ENCODE measurements around the gene ATG7. TPM values are rescaled to one million over a fixed set of nuclear protein-coding genes. Genes with fewer than 3 reads are reported as not detected.

Gene ATG7
- total RNA-seq, 5 donors from 2014 or later (not counting 1 experiment from before 2014, with no cell fraction given), result 29.0 to 39.3 (median 37.4) TPM

- no peaks in the 10 kb centered on the region for H3K27me3 ChIP-seq (replicated peaks in 1 of 2; ENCODE audit: control insufficient read depth in 2 of 2, extremely low read depth in 1 of 2, insufficient read depth in 2 of 2, low read length in 1 of 2)
- Mint-ChIP-seq H3K27me3 (no peaks in the 10 kb centered on the region), H3K27ac (no peak overlapping the region), H3K9me3 (no peaks in the 10 kb centered on the region), H3K4me3 (no peak overlapping the region), H3K4me1 (peaks cover 26 to 36% (median 32%) of the 10 kb centered on the region in 3 donors), H3K36me3 (peaks cover 28% of the 10 kb centered on the region)
- CTCF ChIA-PET, result no interaction called here
- H3K27ac ChIP-seq (ENCODE audit: low read length), result no peak overlapping the region
- H3K4me1 ChIP-seq (ENCODE audit: control insufficient read depth in 1 of 2, extremely low read depth in 1 of 2, insufficient read depth in 2 of 2, low read length in 2 of 2), result peaks cover 0 to 6% of the 10 kb centered on the region in 2 experiments
- no peak overlapping the region for H3K4me3 ChIP-seq (ENCODE audit: control insufficient read depth in 1 of 2, extremely low read depth in 1 of 2, low read length in 1 of 2)
- 100% methylated on average over 1 of the region's 2 CpGs for WGBS (ENCODE audit: insufficient coverage)
- ATAC-seq (replicated peaks in 1 of 4), result no peak
- H3K9me3 ChIP-seq, result no peaks in the 10 kb centered on the region
- no peaks in the 10 kb centered on the region for H3K36me3 ChIP-seq (ENCODE audit: control insufficient read depth in 2 of 2, extremely low read depth in 1 of 2, insufficient read depth in 1 of 2, low read length in 1 of 2)
- POLR2A ChIA-PET, result interaction anchor here in 1 of 2 donors (0.6 kb wide), 2 partner anchors 256 to 454 kb away, joined by 3 to 4 read pairs; no protein-coding TSS in a partner anchor
- DNase-seq, result no peak
These were observed 120.6 kb downstream of the ATG7 start for GRCh38 chr3:11392860-11393114.

- Mint-ChIP-seq H3K9me3 (no peaks in the 10 kb centered on the region), H3K4me3 (no peak overlapping the region), H3K27me3 (no peaks in the 10 kb centered on the region), H3K36me3 (peaks cover 28% of the 10 kb centered on the region), H3K4me1 (peaks cover 26 to 36% (median 32%) of the 10 kb centered on the region in 3 donors), H3K27ac (no peak overlapping the region)
- Histone ChIP-seq H3K9me3 (no peaks in the 10 kb centered on the region), H3K4me1 (ENCODE audit: control insufficient read depth in 1 of 2, extremely low read depth in 1 of 2, insufficient read depth in 2 of 2, low read length in 2 of 2) (peaks cover 0 to 6% of the 10 kb centered on the region in 2 experiments), H3K27me3 (replicated peaks in 1 of 2; ENCODE audit: control insufficient read depth in 2 of 2, extremely low read depth in 1 of 2, insufficient read depth in 2 of 2, low read length in 1 of 2) (no peaks in the 10 kb centered on the region), H3K4me3 (ENCODE audit: control insufficient read depth in 1 of 2, extremely low read depth in 1 of 2, low read length in 1 of 2) (no peak overlapping the region), H3K27ac (ENCODE audit: low read length) (no peak overlapping the region), H3K36me3 (ENCODE audit: control insufficient read depth in 2 of 2, extremely low read depth in 1 of 2, insufficient read depth in 1 of 2, low read length in 1 of 2) (no peaks in the 10 kb centered on the region)
- DNase-seq, result no peak
- WGBS (ENCODE audit: insufficient coverage), result 100% methylated on average over 1 of the region's 3 CpGs
- ChIA-PET POLR2A (no interaction called here), CTCF (no interaction called here)
- ATAC-seq (replicated peaks in 1 of 4), result no peak
These were observed 121.2 kb downstream of the ATG7 start for GRCh38 chr3:11393401-11393800.

- 100% methylated on average over 1 of the region's 4 CpGs for WGBS (ENCODE audit: insufficient coverage)
- no peak overlapping the region for H3K4me3 Mint-ChIP-seq
- no peaks in the 10 kb centered on the region for H3K9me3 ChIP-seq
- H3K9me3 Mint-ChIP-seq, result no peaks in the 10 kb centered on the region
- no peaks in the 10 kb centered on the region for H3K27me3 ChIP-seq (replicated peaks in 1 of 2; ENCODE audit: control insufficient read depth in 2 of 2, extremely low read depth in 1 of 2, insufficient read depth in 2 of 2, low read length in 1 of 2)
- ChIA-PET CTCF (no interaction called here), POLR2A (no interaction called here)
- H3K27me3 Mint-ChIP-seq, result no peaks in the 10 kb centered on the region
- no peak overlapping the region for H3K4me3 ChIP-seq (ENCODE audit: control insufficient read depth in 1 of 2, extremely low read depth in 1 of 2, low read length in 1 of 2)
- H3K36me3 Mint-ChIP-seq, result peaks cover 27% of the 10 kb centered on the region
- no peaks in the 10 kb centered on the region for H3K36me3 ChIP-seq (ENCODE audit: control insufficient read depth in 2 of 2, extremely low read depth in 1 of 2, insufficient read depth in 1 of 2, low read length in 1 of 2)
- peaks cover 0 to 6% of the 10 kb centered on the region in 2 experiments for H3K4me1 ChIP-seq (ENCODE audit: control insufficient read depth in 1 of 2, extremely low read depth in 1 of 2, insufficient read depth in 2 of 2, low read length in 2 of 2)
- DNase-seq (no peak), ATAC-seq (replicated peaks in 1 of 4) (no peak)
- no peak overlapping the region for H3K27ac Mint-ChIP-seq
- H3K4me1 Mint-ChIP-seq, result peaks cover 26 to 36% (median 32%) of the 10 kb centered on the region in 3 donors
- H3K27ac ChIP-seq (ENCODE audit: low read length), result no peak overlapping the region
These were observed 122.2 kb downstream of the ATG7 start for GRCh38 chr3:11394392-11394791.

GRCh38 chr3:11400213-11400612, 128.0 kb downstream of the ATG7 start:
- Histone ChIP-seq H3K9me3 (no peaks in the 10 kb centered on the region), H3K4me1 (ENCODE audit: control insufficient read depth in 1 of 2, extremely low read depth in 1 of 2, insufficient read depth in 2 of 2, low read length in 2 of 2) (no peaks in the 10 kb centered on the region), H3K27ac (ENCODE audit: low read length) (no peak overlapping the region), H3K36me3 (ENCODE audit: control insufficient read depth in 2 of 2, extremely low read depth in 1 of 2, insufficient read depth in 1 of 2, low read length in 1 of 2) (no peaks in the 10 kb centered on the region), H3K27me3 (replicated peaks in 1 of 2; ENCODE audit: control insufficient read depth in 2 of 2, extremely low read depth in 1 of 2, insufficient read depth in 2 of 2, low read length in 1 of 2) (no peaks in the 10 kb centered on the region), H3K4me3 (ENCODE audit: control insufficient read depth in 1 of 2, extremely low read depth in 1 of 2, low read length in 1 of 2) (no peak overlapping the region)
- ChIA-PET CTCF (no interaction called here), POLR2A (no interaction called here)
- H3K9me3 Mint-ChIP-seq, result peaks cover 3 to 7% (median 3%) of the 10 kb centered on the region in 3 donors
- no peaks in the 10 kb centered on the region for H3K27me3 Mint-ChIP-seq
- H3K27ac Mint-ChIP-seq, result no peak overlapping the region
- H3K4me3 Mint-ChIP-seq, result no peak overlapping the region
- no peak for DNase-seq
- no peak for ATAC-seq (replicated peaks in 1 of 4)
- H3K36me3 Mint-ChIP-seq, result peaks cover 37% of the 10 kb centered on the region
- H3K4me1 Mint-ChIP-seq, result no peaks in the 10 kb centered on the region
- 100% methylated on average over 1 of the region's 4 CpGs for WGBS (ENCODE audit: insufficient coverage)

- no peak for DNase-seq
- no peak for ATAC-seq (replicated peaks in 1 of 4)
- no peaks in the 10 kb centered on the region for H3K4me1 Mint-ChIP-seq
- no peak overlapping the region for H3K27ac Mint-ChIP-seq
- Histone ChIP-seq H3K4me1 (ENCODE audit: control insufficient read depth in 1 of 2, extremely low read depth in 1 of 2, insufficient read depth in 2 of 2, low read length in 2 of 2) (no peaks in the 10 kb centered on the region), H3K36me3 (ENCODE audit: control insufficient read depth in 2 of 2, extremely low read depth in 1 of 2, insufficient read depth in 1 of 2, low read length in 1 of 2) (peaks cover 0 to 3% of the 10 kb centered on the region in 2 donors), H3K4me3 (ENCODE audit: control insufficient read depth in 1 of 2, extremely low read depth in 1 of 2, low read length in 1 of 2) (no peak overlapping the region), H3K9me3 (no peaks in the 10 kb centered on the region), H3K27ac (ENCODE audit: low read length) (no peak overlapping the region), H3K27me3 (replicated peaks in 1 of 2; ENCODE audit: control insufficient read depth in 2 of 2, extremely low read depth in 1 of 2, insufficient read depth in 2 of 2, low read length in 1 of 2) (no peaks in the 10 kb centered on the region)
- peaks cover 44% of the 10 kb centered on the region for H3K36me3 Mint-ChIP-seq
- peaks cover 3 to 8% (median 4%) of the 10 kb centered on the region in 3 donors for H3K9me3 Mint-ChIP-seq
- POLR2A ChIA-PET, result no interaction called here
- no peak overlapping the region for H3K4me3 Mint-ChIP-seq
- no peaks in the 10 kb centered on the region for H3K27me3 Mint-ChIP-seq
- no CpG with 5 or more reads among the region's 1 CpG for WGBS (ENCODE audit: insufficient coverage)
- CTCF ChIA-PET, result no interaction called here
These were observed 129.2 kb downstream of the ATG7 start for GRCh38 chr3:11401434-11401833.

GRCh38 chr3:11405323-11405722, 133.1 kb downstream of the ATG7 start:
- Mint-ChIP-seq H3K4me1 (peaks cover 0 to 7% (median 0%) of the 10 kb centered on the region in 3 donors), H3K27me3 (no peaks in the 10 kb centered on the region), H3K36me3 (peaks cover 72% of the 10 kb centered on the region), H3K27ac (no peak overlapping the region), H3K9me3 (peaks cover 14 to 29% (median 18%) of the 10 kb centered on the region in 3 donors), H3K4me3 (no peak overlapping the region)
- Histone ChIP-seq H3K27ac (ENCODE audit: low read length) (no peak overlapping the region), H3K4me1 (ENCODE audit: control insufficient read depth in 1 of 2, extremely low read depth in 1 of 2, insufficient read depth in 2 of 2, low read length in 2 of 2) (no peaks in the 10 kb centered on the region), H3K9me3 (no peaks in the 10 kb centered on the region), H3K36me3 (ENCODE audit: control insufficient read depth in 2 of 2, extremely low read depth in 1 of 2, insufficient read depth in 1 of 2, low read length in 1 of 2) (peaks cover 0 to 3% of the 10 kb centered on the region in 2 donors), H3K27me3 (replicated peaks in 1 of 2; ENCODE audit: control insufficient read depth in 2 of 2, extremely low read depth in 1 of 2, insufficient read depth in 2 of 2, low read length in 1 of 2) (no peaks in the 10 kb centered on the region), H3K4me3 (ENCODE audit: control insufficient read depth in 1 of 2, extremely low read depth in 1 of 2, low read length in 1 of 2) (no peak overlapping the region)
- ChIA-PET POLR2A (no interaction called here), CTCF (no interaction called here)
- no peak for DNase-seq
- ATAC-seq (replicated peaks in 1 of 4), result no peak
- no CpG with 5 or more reads among the region's 2 CpGs for WGBS (ENCODE audit: insufficient coverage)

- ATAC-seq (replicated peaks in 1 of 4), result no peak
- Histone ChIP-seq H3K4me3 (ENCODE audit: control insufficient read depth in 1 of 2, extremely low read depth in 1 of 2, low read length in 1 of 2) (no peak overlapping the region), H3K27ac (ENCODE audit: low read length) (no peak overlapping the region), H3K27me3 (replicated peaks in 1 of 2; ENCODE audit: control insufficient read depth in 2 of 2, extremely low read depth in 1 of 2, insufficient read depth in 2 of 2, low read length in 1 of 2) (no peaks in the 10 kb centered on the region), H3K36me3 (ENCODE audit: control insufficient read depth in 2 of 2, extremely low read depth in 1 of 2, insufficient read depth in 1 of 2, low read length in 1 of 2) (peaks cover 0 to 3% of the 10 kb centered on the region in 2 donors), H3K9me3 (no peaks in the 10 kb centered on the region), H3K4me1 (ENCODE audit: control insufficient read depth in 1 of 2, extremely low read depth in 1 of 2, insufficient read depth in 2 of 2, low read length in 2 of 2) (no peaks in the 10 kb centered on the region)
- ChIA-PET POLR2A (no interaction called here), CTCF (no interaction called here)
- no peaks in the 10 kb centered on the region for H3K27me3 Mint-ChIP-seq
- H3K4me3 Mint-ChIP-seq, result no peak overlapping the region
- DNase-seq, result no peak
- H3K36me3 Mint-ChIP-seq, result peaks cover 77% of the 10 kb centered on the region
- WGBS (ENCODE audit: insufficient coverage), result 71% methylated on average over 1 of the region's 1 CpG
- H3K4me1 Mint-ChIP-seq, result peaks cover 4 to 9% (median 7%) of the 10 kb centered on the region in 3 donors
- peaks cover 14 to 37% (median 22%) of the 10 kb centered on the region in 3 donors for H3K9me3 Mint-ChIP-seq
- no peak overlapping the region for H3K27ac Mint-ChIP-seq
These were observed 135.4 kb downstream of the ATG7 start for GRCh38 chr3:11407644-11408043.

All from T-cell (primary cell).